IMR-90 (cell line): Measurements from ENCODE around the gene HSD17B8. TPM values are rescaled to one million over a fixed set of nuclear protein-coding genes. Genes with fewer than 3 reads are reported as not detected.
A peak's percentile ranks its signal among the peaks of the same experiment; 100 is the strongest.

ENCODE experiments used
- ATAC-seq: fragments of 200-7000 bp; cut with Tn5 transposase; 2 replicates; pipeline ENCODE4 v1.9.1; 2020; ENCODE audit warnings: low read depth, mild to moderate bottlenecking, moderate library complexity
- BruUV-seq: library from RNA; stranded (reverse); fragments of 400-500 nt; replicated peaks from 2 replicates; lab custom pipeline; 2021; lab: Mats Ljungman, UMichigan
- CTCF ChIA-PET: fragments of 300-600 bp; formaldehyde crosslinking; extraction: SDS; loops from one replicate; lab custom pipeline; 2021; ENCODE audit warnings: antibody characterized with exemption; lab: Yijun Ruan, JAX
- POLR2A ChIA-PET: fragments of 300-600 bp; sonication (Branson Sonifier 250); formaldehyde crosslinking; loops from one replicate; lab custom pipeline; 2022; ENCODE audit warnings: antibody characterized with exemption; ENCODE audit not compliant: unreplicated experiment; lab: Charles Lee
- DNase-seq: peaks from one replicate; pipeline ENCODE4 v3.0.0; 2013
- H2AFZ ChIP-seq: replicated peaks from 2 replicates; pipeline ENCODE3; 2013; ENCODE audit warnings: low read length, mild to moderate bottlenecking; ENCODE audit not compliant: poor library complexity
- H2AK5ac ChIP-seq: 2 replicates; pipeline ENCODE4 v1.6.1; 2013; ENCODE audit warnings: low read depth, low read length, inconsistent platforms
- H2AK9ac ChIP-seq: replicated peaks from 2 replicates; pipeline ENCODE3; 2013; ENCODE audit warnings: mild to moderate bottlenecking, low read depth, low read length, moderate library complexity; ENCODE audit not compliant: poor library complexity
- H2BK120ac ChIP-seq: 2 replicates; pipeline ENCODE4 v1.6.1; 2013; ENCODE audit warnings: low read depth, low read length, inconsistent platforms
- H2BK15ac ChIP-seq: 3 replicates; pipeline ENCODE4 v1.6.1; 2013; ENCODE audit warnings: low read depth, low read length, inconsistent platforms
- H2BK20ac ChIP-seq: 2 replicates; pipeline ENCODE4 v1.6.1; 2013; ENCODE audit warnings: low read depth, mild to moderate bottlenecking, inconsistent platforms, low read length, moderate library complexity
- H2BK5ac ChIP-seq: 2 replicates; pipeline ENCODE4 v1.6.1; 2013; ENCODE audit warnings: mild to moderate bottlenecking, low read depth, low read length, inconsistent platforms; ENCODE audit not compliant: poor library complexity, severe bottlenecking
- H3K14ac ChIP-seq: replicated peaks from 2 replicates; pipeline ENCODE4 v1.6.1; 2013; ENCODE audit warnings: low read depth, low read length, inconsistent platforms
- H3K18ac ChIP-seq: 2 replicates; pipeline ENCODE4 v1.6.1; 2013; ENCODE audit warnings: low read depth, low read length, control low read depth
- H3K23ac ChIP-seq: 2 replicates; pipeline ENCODE4 v1.6.1; 2013; ENCODE audit warnings: low read depth, low read length, inconsistent platforms
- H3K27ac ChIP-seq: 2 replicates; pipeline ENCODE4 v1.5.1; 2013; ENCODE audit warnings: mild to moderate bottlenecking, control low read depth, low read length; ENCODE audit not compliant: insufficient read depth
- H3K27me3 ChIP-seq: 2 replicates; pipeline ENCODE4 v1.6.1; 2013; ENCODE audit warnings: low read length; ENCODE audit not compliant: control insufficient read depth, insufficient read depth
- H3K36me3 ChIP-seq: 2 replicates; pipeline ENCODE4 v1.6.1; 2013; ENCODE audit warnings: low read length, mixed read lengths; ENCODE audit not compliant: control insufficient read depth, insufficient read depth
- H3K4ac ChIP-seq: 2 replicates; pipeline ENCODE4 v1.6.1; 2013; ENCODE audit warnings: low read depth, low read length, inconsistent platforms
- H3K4me1 ChIP-seq: 2 replicates; pipeline ENCODE4 v1.6.1; 2013; ENCODE audit warnings: low read length, mixed read lengths; ENCODE audit not compliant: control insufficient read depth, insufficient read depth
- H3K4me2 ChIP-seq: 2 replicates; pipeline ENCODE4 v1.6.1; 2013; ENCODE audit warnings: low read depth, mild to moderate bottlenecking, control low read depth, low read length, moderate library complexity
- H3K4me3 ChIP-seq: 2 replicates; pipeline ENCODE4 v1.5.1; 2013; ENCODE audit warnings: low read depth, mild to moderate bottlenecking, control low read depth, low read length, moderate library complexity; ENCODE audit not compliant: insufficient read depth
- H3K56ac ChIP-seq: 2 replicates; pipeline ENCODE4 v1.6.1; 2013; ENCODE audit warnings: low read length, inconsistent platforms; ENCODE audit not compliant: insufficient read depth; ENCODE audit errors: extremely low read depth
- H3K79me1 ChIP-seq, 2 experiments: 2 replicates each; pipeline ENCODE4 v1.6.1; 2013; ENCODE audit warnings: low read length in 2 of 2, inconsistent platforms in 1 of 2, low read depth in 1 of 2
- H3K9ac ChIP-seq: 2 replicates; pipeline ENCODE4 v1.6.1; 2013; ENCODE audit warnings: low read depth, low read length, control low read depth
- H3K9me1 ChIP-seq: 2 replicates; pipeline ENCODE4 v1.6.1; 2013; ENCODE audit warnings: low read length, inconsistent platforms; ENCODE audit not compliant: insufficient read depth
- H3K9me3 ChIP-seq: 2 replicates; pipeline ENCODE4 v1.6.1; 2013; ENCODE audit warnings: low read length; ENCODE audit not compliant: control insufficient read depth, insufficient read depth
- H4K20me1 ChIP-seq: 2 replicates; pipeline ENCODE4 v1.6.1; 2013; ENCODE audit warnings: low read length, inconsistent platforms; ENCODE audit not compliant: insufficient read depth
- H4K5ac ChIP-seq: 2 replicates; pipeline ENCODE4 v1.6.1; 2013; ENCODE audit warnings: mild to moderate bottlenecking, low read depth, low read length, control low read depth
- H4K8ac ChIP-seq, 2 experiments: 2 replicates each; pipeline ENCODE4 v1.6.1; 2013; ENCODE audit warnings: low read depth in 2 of 2, low read length in 2 of 2, control low read depth in 1 of 2, inconsistent platforms in 1 of 2
- H4K91ac ChIP-seq: 2 replicates; pipeline ENCODE4 v1.6.1; 2013; ENCODE audit warnings: low read depth, low read length, inconsistent platforms; ENCODE audit not compliant: insufficient read depth
- BHLHE40 ChIP-seq: fragments of 150-350 bp; IDR thresholded peaks from 2 replicates; pipeline ENCODE4 v1.6.1; 2016; ENCODE audit warnings: mild to moderate bottlenecking, low read depth, low read length
- CEBPB ChIP-seq: IDR thresholded peaks from 2 replicates; pipeline ENCODE4 v1.6.1; 2012; ENCODE audit warnings: low read depth, low read length, improper control_type of control experiment
- CHD1 ChIP-seq: IDR thresholded peaks from 2 replicates; pipeline ENCODE4 v1.6.1; 2012; ENCODE audit warnings: low read depth, low read length, improper control_type of control experiment
- FOS ChIP-seq: fragments of 150-350 bp; IDR thresholded peaks from 2 replicates; pipeline ENCODE4 v1.6.1; 2016; ENCODE audit warnings: low read depth, low read length
- MAZ ChIP-seq: IDR thresholded peaks from 2 replicates; pipeline ENCODE4 v1.6.1; 2012; ENCODE audit warnings: low read depth, mild to moderate bottlenecking, low read length, improper control_type of control experiment, moderate library complexity, borderline replicate concordance
- NFE2L2 ChIP-seq: fragments of 150-350 bp; IDR thresholded peaks from 2 replicates; pipeline ENCODE4 v1.6.1; 2016; ENCODE audit warnings: low read depth, mild to moderate bottlenecking, low read length
- RCOR1 ChIP-seq: IDR thresholded peaks from 2 replicates; pipeline ENCODE4 v1.6.1; 2012; ENCODE audit warnings: mild to moderate bottlenecking, low read length, improper control_type of control experiment; ENCODE audit not compliant: insufficient replicate concordance
- RFX5 ChIP-seq: IDR thresholded peaks from 2 replicates; pipeline ENCODE4 v1.8.0; 2012; ENCODE audit warnings: low read depth, mild to moderate bottlenecking, low read length, moderate library complexity
- WGBS, 2 experiments: methylation state at CpG; one replicate each; pipeline versions ENCODE4 v1.1.5 to v1.1.7; 2013; ENCODE audit warnings: missing lambda C conversion rate in 2 of 2; ENCODE audit not compliant: insufficient read length in 1 of 2; ENCODE audit errors: extremely low coverage in 2 of 2; 5-methylcytosine and 5-hydroxymethylcytosine counted together
- dilution Hi-C: fragments of 300-500 bp; cut with HindIII; formaldehyde crosslinking; loops from one replicate; pipeline ENCODE4 v1.14.3; 2018; ENCODE audit warnings: low sequenced_read_pairs; ENCODE audit not compliant: unreplicated experiment
- in situ Hi-C: fragments of 300-500 bp; cut with MboI; formaldehyde crosslinking; loops from 3 replicates; pipeline ENCODE4 v1.14.3; 2019; ENCODE audit warnings: low sequenced_read_pairs, inconsistent platforms, mixed read lengths
- intact Hi-C: fragments of 100-400 bp; cut with micrococcal nuclease; formaldehyde crosslinking; loops from 2 replicates; pipeline ENCODE4 v1.10.0; 2022
- polyA plus RNA-seq, 3 experiments: library from polyadenylated mRNA; depleted of rRNA; stranded (reverse); fragments of >200 nt; gene quantifications; 2 replicates each; pipeline ENCODE4 v1.2.3, GENCODE V29; 2012; ENCODE audit warnings: low replicate concordance in 1 of 3
- total RNA-seq: library from RNA; depleted of rRNA; stranded (reverse); fragments of >200 nt; gene quantifications from 2 replicates; pipeline ENCODE4 v1.2.3, GENCODE V29; 2012
- TF ChIP-seq, protein P1 (sequence below): fragments of 150-350 bp; IDR thresholded peaks from 2 replicates; pipeline ENCODE4 v1.6.1; 2016; ENCODE audit warnings: low read depth, mild to moderate bottlenecking, low read length, moderate library complexity, borderline replicate concordance
- TF ChIP-seq, protein P2 (sequence below): fragments of 150-350 bp; IDR thresholded peaks from 2 replicates; pipeline ENCODE4 v1.6.1; 2017; ENCODE audit warnings: mild to moderate bottlenecking, antibody characterized with exemption, low read length, low read depth

Gene HSD17B8
- total and polyA plus RNA-seq, 2 of the 4 experiments (the other 2 are of a cell fraction) = 1.6 to 4.3 TPM

GRCh38 chr6:33251395-33252012 is 47.0 kb downstream of the HSD17B8 start:
- BruUV-seq = no TSS peak
- ATAC-seq = no peak
- H2AK5ac ChIP-seq = peak overlapping the region; percentile 20; the same call in 1 of the 2 replicates
- peaks cover 3% of the 10 kb centered on the region; the same call in 1 of the 2 replicates for H4K20me1 ChIP-seq
- peaks cover 11% of the 10 kb centered on the region for H3K9me1 ChIP-seq
- no peaks in the 10 kb centered on the region for H3K9me3 ChIP-seq
- peak; percentile 10 for DNase-seq
- H4K5ac ChIP-seq = no peak overlapping the region
- intact Hi-C loops (no loop called here), in situ Hi-C loops (no loop called here), dilution Hi-C loops (no loop called here)
- H2BK120ac ChIP-seq = no peak overlapping the region
- H3K4me1 ChIP-seq = peaks cover 12% of the 10 kb centered on the region
- H3K27ac ChIP-seq = no peak overlapping the region
- no peak overlapping the region for H2BK5ac ChIP-seq
- peak overlapping the region in 1 of 2 experiments; percentile 13; a peak in 1 of 4 replicates for H4K8ac ChIP-seq
- peak overlapping the region; percentile 36; the same call in 1 of the 2 replicates for H2BK20ac ChIP-seq
- POLR2A ChIA-PET = interaction anchor here (1.0 kb wide), 1 partner anchor 18 kb away, joined by 4 read pairs; no protein-coding TSS in a partner anchor
- H3K36me3 ChIP-seq = peaks cover 10% of the 10 kb centered on the region; the same call in 1 of the 2 replicates
- H3K14ac ChIP-seq = no peak overlapping the region
- H2BK15ac ChIP-seq = no peak overlapping the region
- H2AK9ac ChIP-seq = no peak overlapping the region
- no peak overlapping the region for H2AFZ ChIP-seq
- no peaks in the 10 kb centered on the region for H3K27me3 ChIP-seq
- no peak for TF ChIP-seq BHLHE40
- no peak for TF ChIP-seq MAZ
- no peak for TF ChIP-seq CHD1
- TF ChIP-seq NFE2L2 = no peak
- TF ChIP-seq, protein P1, sequence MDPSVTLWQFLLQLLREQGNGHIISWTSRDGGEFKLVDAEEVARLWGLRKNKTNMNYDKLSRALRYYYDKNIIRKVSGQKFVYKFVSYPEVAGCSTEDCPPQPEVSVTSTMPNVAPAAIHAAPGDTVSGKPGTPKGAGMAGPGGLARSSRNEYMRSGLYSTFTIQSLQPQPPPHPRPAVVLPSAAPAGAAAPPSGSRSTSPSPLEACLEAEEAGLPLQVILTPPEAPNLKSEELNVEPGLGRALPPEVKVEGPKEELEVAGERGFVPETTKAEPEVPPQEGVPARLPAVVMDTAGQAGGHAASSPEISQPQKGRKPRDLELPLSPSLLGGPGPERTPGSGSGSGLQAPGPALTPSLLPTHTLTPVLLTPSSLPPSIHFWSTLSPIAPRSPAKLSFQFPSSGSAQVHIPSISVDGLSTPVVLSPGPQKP = no peak
- no peak for TF ChIP-seq CEBPB
- TF ChIP-seq FOS = no peak
- no peak for TF ChIP-seq RCOR1
- TF ChIP-seq, protein P2, sequence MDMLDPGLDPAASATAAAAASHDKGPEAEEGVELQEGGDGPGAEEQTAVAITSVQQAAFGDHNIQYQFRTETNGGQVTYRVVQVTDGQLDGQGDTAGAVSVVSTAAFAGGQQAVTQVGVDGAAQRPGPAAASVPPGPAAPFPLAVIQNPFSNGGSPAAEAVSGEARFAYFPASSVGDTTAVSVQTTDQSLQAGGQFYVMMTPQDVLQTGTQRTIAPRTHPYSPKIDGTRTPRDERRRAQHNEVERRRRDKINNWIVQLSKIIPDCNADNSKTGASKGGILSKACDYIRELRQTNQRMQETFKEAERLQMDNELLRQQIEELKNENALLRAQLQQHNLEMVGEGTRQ = no peak
- no peak for TF ChIP-seq RFX5
- H3K4me3 ChIP-seq = no peak overlapping the region
- 92% methylated on average over 5 of the region's 6 CpGs; no CpG with 5 or more reads in 1 of the 2 experiments for WGBS, 2 experiments
- CTCF ChIA-PET = interaction anchor here (0.5 to 0.6 kb wide), 2 partner anchors 11 to 46 kb away, joined by 3 read pairs; no protein-coding TSS in a partner anchor
- no peak overlapping the region for H3K4me2 ChIP-seq
- H3K23ac ChIP-seq = 0 out of 2 replicates have a peak overlapping the region, but pooled peaks have one; percentile 80
- no peak overlapping the region for H3K9ac ChIP-seq
- H3K4ac ChIP-seq = no peak overlapping the region
- no peak overlapping the region for H4K91ac ChIP-seq
- H3K56ac ChIP-seq = no peak overlapping the region
- no peak overlapping the region for H3K18ac ChIP-seq
- peaks cover 3 to 35% of the 10 kb centered on the region in 2 experiments; a peak in 3 of 4 replicates for H3K79me1 ChIP-seq
